ENCODE data around the gene MYPN.

Gene MYPN

GRCh38 chr10:68137171-68137570, 27.9 kb downstream of the MYPN start (continued):
- TF ChIP-seq PRDM4 (tag by site-specific recombination; IDR thresholded peaks at IDR 0.05) = 0 out of 2 replicates have a peak, but pooled peaks have one; percentile 37
- TF ChIP-seq, protein P1, sequence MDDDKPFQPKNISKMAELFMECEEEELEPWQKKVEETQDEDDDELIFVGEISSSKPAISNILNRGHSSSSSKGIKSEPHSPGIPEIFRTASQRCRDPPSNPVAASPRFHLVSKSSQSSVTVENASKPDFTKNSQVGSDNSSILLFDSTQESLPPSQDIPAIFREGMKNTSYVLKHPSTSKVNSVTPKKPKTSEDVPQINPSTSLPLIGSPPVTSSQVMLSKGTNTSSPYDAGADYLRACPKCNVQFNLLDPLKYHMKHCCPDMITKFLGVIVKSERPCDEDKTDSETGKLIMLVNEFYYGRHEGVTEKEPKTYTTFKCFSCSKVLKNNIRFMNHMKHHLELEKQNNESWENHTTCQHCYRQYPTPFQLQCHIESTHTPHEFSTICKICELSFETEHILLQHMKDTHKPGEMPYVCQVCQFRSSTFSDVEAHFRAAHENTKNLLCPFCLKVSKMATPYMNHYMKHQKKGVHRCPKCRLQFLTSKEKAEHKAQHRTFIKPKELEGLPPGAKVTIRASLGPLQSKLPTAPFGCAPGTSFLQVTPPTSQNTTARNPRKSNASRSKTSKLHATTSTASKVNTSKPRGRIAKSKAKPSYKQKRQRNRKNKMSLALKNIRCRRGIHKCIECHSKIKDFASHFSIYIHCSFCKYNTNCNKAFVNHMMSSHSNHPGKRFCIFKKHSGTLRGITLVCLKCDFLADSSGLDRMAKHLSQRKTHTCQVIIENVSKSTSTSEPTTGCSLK (tag by site-specific recombination; IDR thresholded peaks at IDR 0.05) = no peak

- H3K27ac ChIP-seq (ENCODE audit: extremely low read depth, low read depth, low read length) = no peak overlapping the region
- no peaks in the 10 kb centered on the region for H3K36me3 ChIP-seq (ENCODE audit: control insufficient read depth in 2 of 2, insufficient read depth in 1 of 2, low read length in 2 of 2)
- no peak overlapping the region for H3K4me3 ChIP-seq (ENCODE audit: low read depth, low read length)
- TF ChIP-seq TRIM28 (IDR thresholded peaks at IDR 0.05; ENCODE audit: borderline replicate concordance, low read length) = no peak
- no peak for TF ChIP-seq ZNF335 (tag by site-specific recombination; conservative IDR thresholded peaks at IDR 0.05)
- no peak for TF ChIP-seq ZNF501 (tag by site-specific recombination; IDR thresholded peaks at IDR 0.05)
- no peak for TF ChIP-seq SP7 (tag by site-specific recombination; IDR thresholded peaks at IDR 0.05)
- H3K9me3 ChIP-seq (ENCODE audit: control insufficient read depth, insufficient read depth, low read depth, low read length) = no peaks in the 10 kb centered on the region
- POLR2A ChIA-PET = no interaction called here
- CTCF ChIA-PET = no interaction called here
- H3K4me1 ChIP-seq (ENCODE audit: control insufficient read depth, insufficient read depth, low read length) = peaks cover 33% of the 10 kb centered on the region
These were observed 29.2 kb downstream of the MYPN start for GRCh38 chr10:68138526-68138925.

DNA sequence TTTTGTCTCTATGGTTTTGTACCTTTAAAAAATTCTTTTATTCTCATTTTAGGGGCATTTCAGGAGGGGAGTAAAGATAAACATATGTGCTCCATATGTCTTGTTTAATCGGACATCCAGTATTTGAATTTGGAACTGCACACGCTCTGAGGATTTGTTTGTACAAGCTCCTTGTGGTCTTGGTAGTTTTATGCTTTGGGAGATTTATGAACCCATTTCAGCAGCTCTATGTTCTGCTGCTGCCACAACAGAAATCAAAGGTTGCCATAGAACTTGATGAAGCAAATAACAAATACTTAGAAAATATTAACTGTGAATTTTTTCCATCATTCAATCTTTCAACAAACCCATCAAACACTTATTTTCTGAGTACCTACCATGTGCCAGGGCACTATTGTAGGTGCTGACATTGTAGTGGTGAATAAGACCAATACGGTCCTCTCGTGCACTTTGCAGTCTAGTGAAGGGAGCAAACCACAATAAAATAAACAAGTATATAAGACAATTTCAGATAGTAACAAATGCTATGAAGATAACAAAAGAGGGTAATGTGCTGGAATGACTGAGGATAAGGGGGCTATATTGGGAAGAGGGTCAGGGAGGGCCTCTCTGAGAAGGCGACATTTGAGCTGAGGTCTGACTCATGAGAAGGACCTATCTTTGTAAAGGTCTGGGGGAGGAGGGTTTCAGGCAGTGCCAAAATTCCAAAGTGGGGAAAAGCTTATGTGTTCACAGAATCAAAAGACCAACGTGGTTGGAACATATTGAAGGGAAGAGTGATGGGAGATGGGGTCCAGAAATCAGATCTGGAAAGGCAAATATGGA, 30.4 kb downstream of the MYPN start:
- no peaks in the 10 kb centered on the region for H3K9me3 ChIP-seq (ENCODE audit: control insufficient read depth, insufficient read depth, low read depth, low read length)
- peaks cover 33% of the 10 kb centered on the region for H3K4me1 ChIP-seq (ENCODE audit: control insufficient read depth, insufficient read depth, low read length)
- CTCF ChIA-PET = interaction anchor here (0.7 to 1.2 kb wide), 3 partner anchors 13 to 114 kb away, joined by 3 read pairs; no protein-coding TSS in a partner anchor
- POLR2A ChIA-PET = interaction anchor here (0.6 kb wide), 1 partner anchor 244 kb away, joined by 7 read pairs; no protein-coding TSS in a partner anchor
- H3K27ac ChIP-seq (ENCODE audit: extremely low read depth, low read depth, low read length) = no peak overlapping the region
- H3K36me3 ChIP-seq (ENCODE audit: control insufficient read depth in 2 of 2, insufficient read depth in 1 of 2, low read length in 2 of 2) = no peaks in the 10 kb centered on the region
- no peak overlapping the region for H3K4me3 ChIP-seq (ENCODE audit: low read depth, low read length)
- TF ChIP-seq PRDM10 (tag by site-specific recombination; IDR thresholded peaks at IDR 0.05) (peak; percentile 94), FEZF1 (tag by site-specific recombination; IDR thresholded peaks at IDR 0.05) (peak; percentile 56), ZNF600 (tag by site-specific recombination; IDR thresholded peaks at IDR 0.05) (peak; percentile 41), ZEB2 (tag by site-specific recombination; IDR thresholded peaks at IDR 0.05) (peak; percentile 14; the same call in 1 of the 2 replicates), TSHZ1 (tag by site-specific recombination; IDR thresholded peaks at IDR 0.05; ENCODE audit: borderline replicate concordance) (no peak)
- TF ChIP-seq, protein P2, sequence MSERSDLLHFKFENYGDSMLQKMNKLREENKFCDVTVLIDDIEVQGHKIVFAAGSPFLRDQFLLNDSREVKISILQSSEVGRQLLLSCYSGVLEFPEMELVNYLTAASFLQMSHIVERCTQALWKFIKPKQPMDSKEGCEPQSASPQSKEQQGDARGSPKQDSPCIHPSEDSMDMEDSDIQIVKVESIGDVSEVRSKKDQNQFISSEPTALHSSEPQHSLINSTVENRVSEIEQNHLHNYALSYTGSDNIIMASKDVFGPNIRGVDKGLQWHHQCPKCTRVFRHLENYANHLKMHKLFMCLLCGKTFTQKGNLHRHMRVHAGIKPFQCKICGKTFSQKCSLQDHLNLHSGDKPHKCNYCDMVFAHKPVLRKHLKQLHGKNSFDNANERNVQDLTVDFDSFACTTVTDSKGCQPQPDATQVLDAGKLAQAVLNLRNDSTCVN (tag by site-specific recombination; optimal IDR thresholded peaks at IDR 0.05) = no peak
- TF ChIP-seq, protein P3, sequence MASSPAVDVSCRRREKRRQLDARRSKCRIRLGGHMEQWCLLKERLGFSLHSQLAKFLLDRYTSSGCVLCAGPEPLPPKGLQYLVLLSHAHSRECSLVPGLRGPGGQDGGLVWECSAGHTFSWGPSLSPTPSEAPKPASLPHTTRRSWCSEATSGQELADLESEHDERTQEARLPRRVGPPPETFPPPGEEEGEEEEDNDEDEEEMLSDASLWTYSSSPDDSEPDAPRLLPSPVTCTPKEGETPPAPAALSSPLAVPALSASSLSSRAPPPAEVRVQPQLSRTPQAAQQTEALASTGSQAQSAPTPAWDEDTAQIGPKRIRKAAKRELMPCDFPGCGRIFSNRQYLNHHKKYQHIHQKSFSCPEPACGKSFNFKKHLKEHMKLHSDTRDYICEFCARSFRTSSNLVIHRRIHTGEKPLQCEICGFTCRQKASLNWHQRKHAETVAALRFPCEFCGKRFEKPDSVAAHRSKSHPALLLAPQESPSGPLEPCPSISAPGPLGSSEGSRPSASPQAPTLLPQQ (tag by site-specific recombination; IDR thresholded peaks at IDR 0.05) = 0 out of 2 replicates have a peak, but pooled peaks have one; percentile 13
